GM18508 (cell line): ENCODE data around the gene SPSB4.

Source experiments
- ATAC-seq: cut with Tn5 transposase; IDR thresholded peaks from one replicate; pipeline ENCODE4 v1.9.1; 2021; ENCODE audit warnings: moderate number of reproducible peaks; ENCODE audit not compliant: insufficient read depth, unreplicated experiment

The SPSB4 gene

GRCh38 chr3:141193066-141193830, 142.1 kb downstream of the SPSB4 start:
- no peak for ATAC-seq
